ENCODE measurements around the gene TREM1. TPM values are rescaled to one million over a fixed set of nuclear protein-coding genes. Genes with fewer than 3 reads are reported as not detected.

The TREM1 gene
- polyA plus RNA-seq, 1 experiment: not detected

DNA sequence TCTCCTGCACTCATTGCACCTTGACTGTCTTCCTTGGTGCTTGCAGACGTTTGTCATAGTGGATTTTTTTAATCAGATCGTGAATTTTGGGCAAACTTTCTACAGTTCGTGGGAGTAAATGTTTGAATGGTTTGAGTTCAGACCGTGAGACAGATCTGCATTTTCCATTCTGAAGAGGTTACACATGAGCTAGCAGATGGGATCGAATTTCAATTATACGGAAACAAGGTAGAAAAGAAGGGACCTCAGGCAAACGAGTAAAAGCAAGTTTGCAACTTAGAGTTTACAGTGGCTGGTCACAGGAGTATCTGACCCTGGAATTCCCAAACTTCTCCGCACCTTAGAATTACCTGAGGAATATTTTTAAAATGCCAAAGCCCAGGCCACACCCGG lies 31.8 kb upstream of the TREM1 start:
- POLR2A ChIA-PET: no interaction called here
- Histone ChIP-seq H3K4me3 (ENCODE audit: low read depth, low read length) (no peak overlapping the region), H3K27ac (ENCODE audit: low read depth, low read length) (no peak overlapping the region), H3K27me3 (ENCODE audit: control insufficient read depth, insufficient read depth, low read length) (peaks cover 27% of the 10 kb centered on the region), H3K9me3 (ENCODE audit: control insufficient read depth, insufficient read depth, low read length) (no peaks in the 10 kb centered on the region)
- DNase-seq (ENCODE audit: low read depth, low spot score): no peak
- CTCF ChIA-PET: interaction anchor here (0.7 to 5.9 kb wide), 8 partner anchors 13 to 291 kb away, joined by 3 to 98 read pairs (median 3); no protein-coding TSS in a partner anchor
- TF ChIP-seq, protein P1, sequence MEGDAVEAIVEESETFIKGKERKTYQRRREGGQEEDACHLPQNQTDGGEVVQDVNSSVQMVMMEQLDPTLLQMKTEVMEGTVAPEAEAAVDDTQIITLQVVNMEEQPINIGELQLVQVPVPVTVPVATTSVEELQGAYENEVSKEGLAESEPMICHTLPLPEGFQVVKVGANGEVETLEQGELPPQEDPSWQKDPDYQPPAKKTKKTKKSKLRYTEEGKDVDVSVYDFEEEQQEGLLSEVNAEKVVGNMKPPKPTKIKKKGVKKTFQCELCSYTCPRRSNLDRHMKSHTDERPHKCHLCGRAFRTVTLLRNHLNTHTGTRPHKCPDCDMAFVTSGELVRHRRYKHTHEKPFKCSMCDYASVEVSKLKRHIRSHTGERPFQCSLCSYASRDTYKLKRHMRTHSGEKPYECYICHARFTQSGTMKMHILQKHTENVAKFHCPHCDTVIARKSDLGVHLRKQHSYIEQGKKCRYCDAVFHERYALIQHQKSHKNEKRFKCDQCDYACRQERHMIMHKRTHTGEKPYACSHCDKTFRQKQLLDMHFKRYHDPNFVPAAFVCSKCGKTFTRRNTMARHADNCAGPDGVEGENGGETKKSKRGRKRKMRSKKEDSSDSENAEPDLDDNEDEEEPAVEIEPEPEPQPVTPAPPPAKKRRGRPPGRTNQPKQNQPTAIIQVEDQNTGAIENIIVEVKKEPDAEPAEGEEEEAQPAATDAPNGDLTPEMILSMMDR (IDR thresholded peaks at IDR 0.05; ENCODE audit: low read depth, low read length): no peak

DNA sequence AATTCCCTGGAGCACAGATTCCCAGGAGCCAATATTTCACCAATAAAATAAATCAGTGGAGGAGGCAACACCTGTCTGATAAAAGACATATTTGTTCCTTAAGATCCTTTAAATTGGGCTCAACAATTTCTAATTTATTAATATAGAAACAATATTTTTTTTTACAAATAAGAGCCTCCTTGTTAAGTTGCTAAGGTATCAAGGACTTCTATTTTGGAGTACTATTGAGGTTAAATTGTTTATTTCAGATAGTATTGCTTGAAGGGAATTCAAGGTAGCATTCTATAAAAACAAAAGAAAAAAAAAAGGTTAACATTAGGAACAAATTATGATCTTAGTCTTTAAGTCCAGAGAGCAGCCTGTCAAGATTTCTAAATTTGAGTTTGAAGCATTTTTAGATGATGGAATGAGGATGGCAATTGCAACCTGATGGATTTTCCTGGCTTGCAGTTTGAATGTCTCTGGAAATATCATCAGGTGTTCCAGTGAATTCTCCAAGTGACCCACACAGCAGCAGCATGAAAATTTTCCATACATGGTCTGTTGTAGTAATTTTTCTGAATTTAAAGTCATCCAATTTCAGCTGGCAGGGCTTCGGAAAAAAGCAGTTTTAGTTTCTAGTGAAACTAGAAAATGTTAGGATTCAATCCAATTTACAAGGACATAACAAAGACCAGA lies 29.6 kb upstream of the TREM1 start:
- ChIA-PET POLR2A (no interaction called here), CTCF (interaction anchor here (0.5 to 1.1 kb wide), 3 partner anchors 9 to 342 kb away, joined by 3 read pairs; no protein-coding TSS in a partner anchor)
- no peak for DNase-seq (ENCODE audit: low read depth, low spot score)
- TF ChIP-seq, protein P1 (IDR thresholded peaks at IDR 0.05; ENCODE audit: low read depth, low read length): no peak
- H3K27me3 ChIP-seq (ENCODE audit: control insufficient read depth, insufficient read depth, low read length): peaks cover 32% of the 10 kb centered on the region
- H3K4me3 ChIP-seq (ENCODE audit: low read depth, low read length): no peak overlapping the region
- H3K9me3 ChIP-seq (ENCODE audit: control insufficient read depth, insufficient read depth, low read length): no peaks in the 10 kb centered on the region
- no peak overlapping the region for H3K27ac ChIP-seq (ENCODE audit: low read depth, low read length)

DNA sequence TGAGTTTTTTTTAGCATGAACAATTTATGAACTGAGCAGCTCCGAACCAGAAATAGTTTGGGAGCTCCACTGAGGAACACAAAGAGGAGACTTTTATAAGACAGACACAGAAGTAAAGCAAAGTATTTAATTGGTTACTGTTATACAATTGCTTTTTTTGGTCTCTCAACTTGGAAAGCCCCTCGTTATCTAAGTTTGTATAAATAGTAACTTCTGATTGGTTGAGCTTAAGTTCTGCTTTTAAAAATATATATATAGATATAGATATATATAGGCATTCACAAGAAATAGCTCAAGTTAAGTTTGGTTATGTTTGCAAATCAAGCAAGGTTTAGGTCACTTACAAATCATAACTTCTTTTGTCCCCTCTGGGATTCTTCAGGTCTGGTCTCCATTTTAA lies 28.7 kb upstream of the TREM1 start:
- no peak for DNase-seq (ENCODE audit: low read depth, low spot score)
- Histone ChIP-seq H3K27ac (ENCODE audit: low read depth, low read length) (no peak overlapping the region), H3K27me3 (ENCODE audit: control insufficient read depth, insufficient read depth, low read length) (peaks cover 32% of the 10 kb centered on the region), H3K4me3 (ENCODE audit: low read depth, low read length) (no peak overlapping the region), H3K9me3 (ENCODE audit: control insufficient read depth, insufficient read depth, low read length) (no peaks in the 10 kb centered on the region)
- TF ChIP-seq, protein P1 (IDR thresholded peaks at IDR 0.05; ENCODE audit: low read depth, low read length): no peak
- ChIA-PET CTCF (interaction anchor here (0.5 to 0.9 kb wide), 2 partner anchors 10 to 343 kb away, joined by 3 read pairs; no protein-coding TSS in a partner anchor), POLR2A (no interaction called here)

DNA sequence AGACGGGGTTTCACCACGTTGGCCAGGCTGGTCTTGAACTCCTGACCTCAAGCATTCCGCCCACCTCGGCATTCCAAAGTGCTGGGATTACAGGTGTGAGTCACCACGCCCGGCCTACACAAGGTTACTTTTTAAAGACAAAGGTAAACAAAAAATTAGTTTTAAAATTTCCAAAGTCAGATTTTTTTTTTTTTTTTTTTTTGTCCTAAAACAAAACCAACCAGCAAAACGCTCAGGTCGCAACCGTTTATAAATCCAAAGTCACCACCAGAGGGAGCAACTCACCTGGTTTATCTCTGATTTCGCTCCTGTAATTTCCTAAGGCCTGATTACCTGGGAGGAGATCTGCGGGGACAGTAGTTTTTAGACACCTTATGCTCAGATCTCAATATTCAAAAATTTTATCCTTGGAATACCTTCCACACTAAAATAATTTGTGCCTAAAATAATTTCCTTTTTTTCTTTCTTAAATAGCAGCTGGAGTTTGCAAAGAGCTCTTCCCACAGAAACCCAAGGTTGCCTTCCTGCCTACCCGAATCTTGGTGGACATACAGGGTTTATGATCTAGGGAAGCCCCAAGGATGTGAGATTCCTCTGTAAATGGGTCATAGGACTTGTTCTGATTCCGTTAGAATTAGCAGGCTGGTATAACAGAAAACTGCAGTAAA lies 19.8 kb upstream of the TREM1 start:
- H3K9me3 ChIP-seq (ENCODE audit: control insufficient read depth, insufficient read depth, low read length): no peaks in the 10 kb centered on the region
- CTCF ChIA-PET: interaction anchor here (0.6 to 4.8 kb wide), 14 partner anchors 10 to 378 kb away, joined by 3 to 98 read pairs (median 4); partner anchors contain the start of gene NCR2
- TF ChIP-seq, protein P1 (IDR thresholded peaks at IDR 0.05; ENCODE audit: low read depth, low read length): peak; percentile 64
- DNase-seq (ENCODE audit: low read depth, low spot score): no peak
- peaks cover 15% of the 10 kb centered on the region for H3K27me3 ChIP-seq (ENCODE audit: control insufficient read depth, insufficient read depth, low read length)
- POLR2A ChIA-PET: no interaction called here
- no peak overlapping the region for H3K4me3 ChIP-seq (ENCODE audit: low read depth, low read length)
- no peak overlapping the region for H3K27ac ChIP-seq (ENCODE audit: low read depth, low read length)

DNA sequence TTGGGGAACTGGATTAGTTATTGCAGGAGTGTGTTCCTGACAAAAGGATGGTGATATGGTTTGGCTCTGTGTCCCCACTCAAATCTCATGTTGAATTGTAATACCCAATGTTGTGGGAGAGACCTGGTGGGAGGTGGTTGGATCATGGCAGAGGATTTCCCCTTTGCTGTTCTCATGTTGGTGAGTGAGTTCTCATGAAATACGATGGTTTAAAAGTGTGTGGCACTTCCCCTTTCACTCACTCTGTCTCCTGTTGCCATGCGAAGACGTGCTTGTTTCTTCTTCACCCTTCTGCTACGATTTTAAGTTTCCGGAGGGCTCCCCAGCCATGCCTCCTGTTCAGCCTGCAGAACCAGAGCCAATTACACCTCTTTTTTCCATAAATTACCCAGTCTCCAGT lies 16.2 kb upstream of the TREM1 start:
- peaks cover 3% of the 10 kb centered on the region for H3K27me3 ChIP-seq (ENCODE audit: control insufficient read depth, insufficient read depth, low read length)
- ChIA-PET CTCF (no interaction called here), POLR2A (no interaction called here)
- no peak overlapping the region for H3K27ac ChIP-seq (ENCODE audit: low read depth, low read length)
- DNase-seq (ENCODE audit: low read depth, low spot score): no peak
- TF ChIP-seq, protein P1 (IDR thresholded peaks at IDR 0.05; ENCODE audit: low read depth, low read length): no peak
- no peaks in the 10 kb centered on the region for H3K9me3 ChIP-seq (ENCODE audit: control insufficient read depth, insufficient read depth, low read length)
- H3K4me3 ChIP-seq (ENCODE audit: low read depth, low read length): no peak overlapping the region

Measured in AG04450 (cell line).